GM19455 (cell line): ENCODE measurements around the gene TPM1.

Experiments used
- ATAC-seq: cut with Tn5 transposase; IDR thresholded peaks from one replicate; pipeline ENCODE4 v1.9.1; 2021; ENCODE audit not compliant: unreplicated experiment

Gene TPM1

DNA sequence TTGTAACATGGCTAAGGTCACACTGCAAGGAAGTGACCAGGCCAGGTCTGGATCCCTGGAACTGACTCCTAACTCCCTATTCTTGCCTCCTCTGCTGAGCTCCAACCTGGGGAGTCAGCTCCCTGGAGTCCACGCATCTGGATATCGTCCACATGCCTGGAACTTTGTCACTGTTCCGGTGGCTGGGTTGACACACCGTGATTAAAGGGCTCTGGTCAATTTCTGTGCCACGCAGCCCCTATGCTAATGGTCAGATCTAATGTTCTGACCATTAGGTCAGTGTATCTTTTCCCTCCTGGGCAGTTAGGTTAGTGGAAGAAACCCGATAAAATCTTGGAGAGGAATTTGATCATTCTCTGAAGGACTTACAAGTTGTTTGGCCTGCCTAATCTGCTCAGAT is 1.6 kb upstream of the TPM1 start:
- no peak for ATAC-seq

DNA sequence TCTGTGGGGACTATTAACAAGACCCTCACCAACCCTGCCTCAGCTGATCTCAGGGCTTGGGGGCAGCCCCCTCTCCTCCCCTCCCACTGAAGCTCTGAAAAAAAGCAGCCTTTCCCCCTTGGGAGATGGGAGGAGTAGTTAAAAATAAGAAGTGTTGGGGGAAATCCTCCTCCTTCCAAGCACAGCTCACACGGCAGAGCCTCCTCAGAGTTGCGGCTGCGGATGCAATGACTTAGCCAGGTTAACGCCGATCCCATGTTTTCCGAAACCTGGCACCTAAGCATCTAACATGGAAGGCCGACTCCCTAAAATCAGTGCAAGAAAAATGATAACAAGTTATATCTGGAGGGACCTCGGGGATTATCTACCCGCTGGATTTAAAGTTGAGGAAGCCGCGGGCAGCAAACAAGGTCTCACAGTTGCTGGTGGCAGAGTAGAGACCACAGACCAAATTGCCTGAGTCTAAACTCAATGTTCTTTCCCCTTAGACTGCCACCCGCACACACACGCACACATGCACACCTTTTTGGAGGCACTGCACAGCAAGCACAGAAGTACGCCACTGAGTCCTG is 1.1 kb upstream of the TPM1 start:
- no peak for ATAC-seq

DNA sequence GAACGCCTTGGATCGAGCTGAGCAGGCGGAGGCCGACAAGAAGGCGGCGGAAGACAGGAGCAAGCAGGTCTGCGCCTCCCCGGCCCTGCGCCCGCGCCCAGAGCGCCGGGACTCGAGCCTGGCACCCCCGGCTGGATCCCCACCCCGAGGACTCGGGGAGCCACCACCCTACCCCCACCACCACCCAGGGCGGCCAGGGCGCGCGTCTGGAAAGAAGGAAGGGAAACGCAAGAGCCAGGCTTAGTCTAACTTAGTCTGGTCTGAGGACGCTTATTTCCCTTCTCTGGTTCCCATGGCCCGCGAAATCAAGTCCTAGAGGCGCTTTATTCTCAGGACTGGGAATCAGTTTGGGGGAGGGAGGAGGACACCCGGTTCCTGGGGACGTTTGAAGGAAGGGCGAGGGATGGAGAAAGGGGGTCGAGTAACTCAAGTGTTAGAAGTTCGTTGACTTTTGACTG is 359 bp downstream of the TPM1 start:
- no peak for ATAC-seq

DNA sequence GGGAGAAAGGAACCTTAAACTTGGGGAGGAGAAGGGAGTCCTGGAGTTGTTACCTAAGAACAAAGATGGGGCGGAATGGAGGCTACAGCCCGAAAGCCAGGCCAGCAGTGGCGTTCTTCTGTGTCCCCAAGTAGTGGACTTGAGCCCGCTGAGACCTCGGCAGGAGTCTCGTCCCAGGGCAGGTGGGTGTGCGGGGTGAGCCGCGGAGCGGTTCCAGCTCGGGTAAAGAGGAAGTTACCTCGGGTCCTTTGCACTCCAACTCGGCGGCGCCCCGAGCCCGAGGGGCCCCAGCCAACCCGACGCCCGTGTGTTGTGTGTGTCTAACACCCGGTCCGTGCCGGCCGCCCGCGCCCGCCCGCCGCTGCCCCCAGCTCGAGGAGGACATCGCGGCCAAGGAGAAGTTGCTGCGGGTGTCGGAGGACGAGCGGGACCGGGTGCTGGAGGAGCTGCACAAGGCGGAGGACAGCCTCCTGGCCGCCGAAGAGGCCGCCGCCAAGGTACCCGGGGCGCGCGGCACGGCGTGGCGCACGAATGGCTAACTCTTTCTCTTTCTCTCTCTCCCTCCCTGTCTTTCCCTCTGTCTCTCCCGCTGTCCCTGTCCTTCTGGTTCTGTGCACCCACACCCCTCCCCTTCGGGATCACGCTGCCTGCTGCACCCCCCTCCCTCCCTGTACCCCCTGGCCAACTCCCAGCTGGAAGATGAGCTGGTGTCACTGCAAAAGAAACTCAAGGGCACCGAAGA is 959 bp downstream of the TPM1 start:
- ATAC-seq = no peak

DNA sequence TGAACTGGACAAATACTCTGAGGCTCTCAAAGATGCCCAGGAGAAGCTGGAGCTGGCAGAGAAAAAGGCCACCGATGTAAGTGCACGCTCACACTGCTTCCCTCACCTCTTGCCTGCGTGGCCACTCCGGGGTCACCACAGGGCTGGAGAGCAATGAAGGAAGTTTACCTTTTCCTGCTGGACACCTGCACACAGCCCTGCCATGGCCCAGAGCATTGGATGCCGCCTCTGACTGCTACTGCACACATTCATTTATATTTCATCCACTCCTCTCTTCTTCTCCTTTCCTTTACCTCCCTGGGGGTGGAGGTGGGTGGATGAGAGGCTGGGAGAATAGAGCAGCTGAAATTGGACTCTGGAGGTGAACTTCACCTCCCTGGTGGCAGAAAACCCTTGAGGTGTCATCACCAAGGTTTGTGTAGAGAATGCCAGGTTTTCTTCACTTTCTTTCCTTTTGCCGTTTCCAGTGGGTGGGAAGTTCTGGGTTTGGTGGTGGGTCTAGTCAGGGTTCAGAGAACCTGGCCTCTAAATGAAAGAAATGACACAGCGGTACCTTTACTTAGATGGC is 1.6 kb downstream of the TPM1 start:
- no peak for ATAC-seq

DNA sequence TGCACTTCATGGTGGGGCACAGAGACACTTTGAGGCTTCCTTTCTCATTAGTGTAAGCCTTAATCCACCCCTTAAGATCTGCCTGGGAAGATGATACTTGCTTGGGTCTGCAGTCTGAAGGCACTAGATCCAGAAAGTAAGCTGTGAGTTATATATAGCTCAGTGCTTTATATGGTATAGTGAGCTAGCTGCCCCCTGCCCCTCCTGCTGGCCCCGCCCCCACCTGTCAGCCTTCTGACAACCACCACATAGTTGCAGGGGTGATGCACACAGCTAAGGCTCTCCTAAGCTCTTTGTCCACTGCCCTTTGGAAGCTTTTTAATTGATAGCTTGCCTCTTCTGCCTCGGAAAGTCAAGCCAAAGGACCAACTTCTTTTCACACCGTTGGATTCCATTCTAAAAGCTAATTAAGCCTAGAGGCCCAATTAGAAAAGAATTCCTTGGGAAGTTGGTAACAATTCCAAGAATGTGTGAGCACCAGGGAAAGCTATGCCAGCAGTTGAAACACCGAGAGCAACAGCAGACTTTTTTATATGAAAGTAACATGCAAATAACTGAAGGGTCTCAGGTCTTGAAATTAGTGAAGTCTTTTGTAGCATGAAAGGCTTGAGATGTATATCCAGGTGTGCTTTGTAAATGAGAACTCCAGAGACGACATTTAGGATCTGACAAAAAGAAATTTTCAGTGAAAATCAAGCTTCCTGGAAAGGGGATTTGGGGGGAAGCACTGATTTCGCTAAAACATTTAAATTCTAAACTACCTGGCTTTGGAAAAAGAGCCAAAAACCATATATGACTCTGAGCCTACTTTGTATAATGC is 2.3 kb downstream of the TPM1 start:
- no peak for ATAC-seq

DNA sequence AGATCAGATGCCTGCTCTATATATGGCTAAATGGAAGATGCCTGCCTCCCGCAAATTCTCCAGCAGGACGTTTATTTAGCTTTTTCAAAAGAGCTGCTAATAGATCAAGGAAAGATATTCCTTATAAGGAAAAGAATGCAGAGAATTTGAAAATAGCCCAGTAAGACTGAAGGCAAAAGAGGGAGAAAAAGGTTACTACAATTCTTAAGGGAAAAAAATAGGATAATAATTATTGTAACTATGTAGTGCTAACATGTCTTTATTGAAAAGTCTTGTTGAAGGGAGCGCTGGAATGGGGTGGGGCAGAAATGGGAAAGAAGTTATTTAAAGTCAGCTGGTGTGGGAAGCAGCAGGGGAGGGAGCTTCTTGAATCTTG is 2.9 kb downstream of the TPM1 start:
- ATAC-seq = no peak

DNA sequence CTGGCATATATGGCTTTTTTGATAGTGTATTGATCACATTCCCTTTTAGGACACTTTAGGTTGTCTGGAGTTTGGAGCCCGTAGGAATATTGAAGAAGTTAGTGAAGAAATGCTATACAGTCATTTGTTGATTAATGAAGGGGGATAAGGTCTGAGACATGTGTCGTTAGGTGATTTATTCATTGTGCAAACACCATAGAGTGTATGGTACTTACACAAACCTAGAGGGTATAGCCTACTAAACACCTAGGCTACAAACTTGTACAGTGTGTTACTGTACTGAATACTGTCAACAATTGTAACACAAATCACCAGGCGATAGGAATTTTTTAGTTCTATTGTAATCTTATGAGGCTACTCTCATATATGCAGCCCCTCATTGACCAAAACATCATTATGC is 3.3 kb downstream of the TPM1 start:
- ATAC-seq = no peak

DNA sequence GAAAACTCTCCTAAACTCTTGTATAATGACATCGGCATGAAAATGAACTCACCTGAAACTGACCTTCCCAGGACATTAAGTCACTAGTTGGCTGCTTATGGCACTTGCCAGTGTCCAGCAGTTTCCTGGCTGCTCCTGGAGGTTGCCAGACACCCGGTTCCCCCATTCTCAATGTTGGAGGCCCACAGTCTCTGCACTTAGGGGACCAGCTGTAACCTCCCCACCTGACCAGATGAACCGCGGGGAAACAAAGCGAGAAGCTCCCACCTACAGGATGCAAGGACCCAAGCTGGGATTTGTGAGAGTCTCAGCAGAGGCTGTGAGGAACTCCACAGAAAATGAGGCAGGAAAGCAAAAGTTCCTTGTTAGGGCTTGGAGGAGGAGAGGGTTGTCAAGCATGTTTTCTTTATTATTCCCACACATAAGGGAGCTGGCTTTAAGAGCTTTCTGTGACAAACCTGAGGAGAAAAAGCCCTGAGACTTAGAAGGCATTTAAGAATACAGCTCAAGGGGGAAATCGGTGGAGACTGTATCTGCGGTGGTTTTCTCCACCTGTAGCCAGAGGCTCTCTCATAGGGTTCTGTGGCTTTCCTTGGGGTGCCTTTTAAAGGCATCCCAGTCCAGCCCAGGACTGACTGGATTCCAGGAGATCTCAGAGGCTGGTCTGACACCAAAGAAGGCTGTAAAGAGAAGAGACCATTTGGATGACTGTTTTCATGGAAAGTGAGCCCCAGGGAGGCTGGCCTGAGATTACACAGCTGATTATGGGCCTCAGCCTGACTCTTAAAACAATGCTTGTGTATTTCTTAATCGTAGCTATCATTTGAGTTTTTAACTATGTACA is 4.6 kb downstream of the TPM1 start:
- ATAC-seq = no peak

DNA sequence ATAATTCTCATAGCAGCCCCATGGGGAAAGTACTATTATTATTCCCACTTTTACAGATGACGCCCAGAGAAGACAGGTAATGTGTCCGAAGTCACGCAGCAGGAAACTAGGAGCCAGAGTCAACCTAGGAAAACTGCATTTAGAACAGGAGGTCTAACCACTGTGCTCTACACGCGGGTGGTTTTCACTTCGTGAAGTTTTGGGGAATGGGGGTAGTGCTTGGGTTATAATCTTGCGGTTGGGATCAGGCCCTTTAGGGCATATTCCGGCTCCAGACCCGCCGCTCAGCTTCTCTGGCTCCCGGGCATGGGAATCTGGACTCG is 5.2 kb downstream of the TPM1 start:
- ATAC-seq = no peak

DNA sequence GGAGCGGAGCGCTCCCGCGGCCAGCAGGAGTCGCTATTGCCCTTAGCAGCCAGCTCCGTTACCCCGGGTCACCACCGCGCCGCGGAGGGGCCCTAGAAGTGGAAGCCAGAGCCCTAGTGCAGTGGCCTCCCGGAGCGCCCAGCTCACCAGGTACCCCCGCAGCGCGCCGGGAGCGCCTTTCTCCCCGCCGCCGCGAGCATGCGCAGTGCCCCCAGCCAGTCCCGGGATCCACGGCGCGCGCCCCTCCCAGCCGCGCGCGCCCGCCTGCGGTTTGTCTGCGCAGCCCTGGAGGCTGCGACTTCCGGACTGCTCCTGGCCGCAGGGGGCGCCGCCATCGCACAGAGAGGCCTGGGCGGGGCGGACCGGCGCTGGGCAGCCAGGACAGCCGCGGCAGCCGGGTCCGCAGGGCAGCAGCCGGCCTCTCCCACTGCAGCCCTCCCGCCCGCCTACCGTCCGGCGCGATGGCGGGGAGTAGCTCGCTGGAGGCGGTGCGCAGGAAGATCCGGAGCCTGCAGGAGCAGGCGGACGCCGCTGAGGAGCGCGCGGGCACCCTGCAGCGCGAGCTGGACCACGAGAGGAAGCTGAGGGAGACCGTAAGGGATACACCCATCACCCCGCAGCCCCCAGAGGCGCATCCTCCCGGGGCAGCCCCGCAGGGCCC is 5.7 kb downstream of the TPM1 start:
- peak; percentile 91 for ATAC-seq

DNA sequence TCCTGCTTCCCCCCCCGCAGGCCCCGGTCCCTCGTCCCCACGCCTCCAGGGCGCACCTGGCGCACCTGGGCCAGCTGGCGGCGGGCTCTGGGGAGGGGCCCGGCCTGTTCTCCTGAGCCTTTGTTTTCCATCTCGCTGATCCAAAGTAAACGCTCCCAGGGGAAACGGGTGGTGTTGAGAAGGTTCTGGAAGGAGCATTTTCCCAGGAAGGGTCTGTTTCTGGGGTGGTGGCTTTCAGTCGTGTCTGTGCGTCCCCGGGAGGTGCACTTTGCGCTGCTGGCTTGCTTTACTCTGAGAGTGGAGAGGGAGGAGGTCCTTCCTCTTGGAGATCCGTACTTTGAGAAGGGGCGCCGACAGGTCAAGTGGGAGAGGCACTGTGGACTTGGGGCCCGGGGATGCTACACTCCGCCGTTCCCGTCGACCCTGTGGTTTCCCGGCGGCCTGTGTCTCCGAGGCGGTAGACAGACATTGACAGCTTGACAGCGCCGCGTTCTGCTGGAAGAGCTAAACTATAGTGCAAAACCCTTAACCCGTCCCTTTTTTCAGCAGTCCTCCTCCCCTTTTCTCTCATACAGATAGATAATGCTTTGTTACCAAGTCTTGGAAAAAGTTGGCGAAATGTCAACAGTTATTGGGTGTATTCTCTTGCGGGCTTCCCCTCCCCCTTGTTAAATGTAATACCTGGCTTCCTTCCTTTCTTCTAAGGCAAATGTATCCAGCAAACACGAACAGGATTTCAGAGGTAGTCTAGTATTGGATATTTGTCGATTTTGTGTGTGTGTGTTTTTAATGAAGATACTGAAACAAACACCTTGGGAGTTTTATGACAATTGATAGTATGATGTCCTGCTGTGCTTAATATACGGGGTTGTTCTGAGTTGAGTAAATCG is 6.5 kb downstream of the TPM1 start:
- ATAC-seq = no peak

DNA sequence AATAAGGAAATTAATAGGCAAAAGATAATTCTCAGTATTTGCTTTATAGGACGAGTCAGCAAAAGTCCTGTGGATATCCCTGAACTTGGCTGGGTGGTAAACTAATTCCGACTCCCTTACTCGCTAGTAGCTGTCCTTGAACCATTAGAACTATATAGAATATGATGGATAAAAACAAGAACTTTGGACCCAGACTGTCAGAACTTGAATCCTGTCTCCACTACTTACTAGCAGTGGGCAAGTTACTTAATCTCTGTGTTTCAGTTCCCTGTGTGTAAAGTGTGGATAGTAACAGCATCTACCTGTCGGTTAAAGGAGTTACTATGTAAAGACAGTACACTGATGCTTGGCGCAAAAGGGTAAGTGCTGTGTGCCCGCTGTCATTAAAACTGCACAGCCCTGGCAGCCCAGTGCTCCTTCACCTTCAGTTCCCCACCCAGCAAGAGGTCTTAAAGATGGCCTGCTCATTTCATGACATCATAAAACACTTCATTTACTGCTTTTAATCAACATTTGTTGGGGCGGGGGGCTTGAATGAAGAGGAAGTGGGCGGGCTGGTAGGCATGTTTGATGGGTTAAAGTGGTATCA is 7.3 kb downstream of the TPM1 start:
- no peak for ATAC-seq

DNA sequence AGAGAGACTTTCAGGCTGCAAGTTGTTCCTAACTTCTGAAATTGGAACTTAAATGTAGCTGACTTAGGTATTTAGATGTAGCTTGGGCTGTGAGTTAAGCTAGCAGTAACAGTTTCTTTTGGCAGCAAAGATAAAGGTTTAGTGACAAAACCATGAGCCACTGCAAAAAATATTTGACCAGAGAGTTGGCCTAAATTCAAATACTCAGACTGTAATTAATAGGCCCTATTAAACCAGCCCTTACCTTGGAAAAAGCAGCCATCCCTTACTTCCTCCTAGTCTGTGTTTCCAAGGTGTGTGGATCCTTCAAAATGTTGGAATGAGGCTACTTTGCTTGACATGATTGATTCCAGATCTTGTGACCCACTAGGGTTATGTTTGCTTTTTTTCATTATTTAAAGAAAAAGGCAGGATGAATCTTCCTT is 8.2 kb downstream of the TPM1 start:
- ATAC-seq = no peak

DNA sequence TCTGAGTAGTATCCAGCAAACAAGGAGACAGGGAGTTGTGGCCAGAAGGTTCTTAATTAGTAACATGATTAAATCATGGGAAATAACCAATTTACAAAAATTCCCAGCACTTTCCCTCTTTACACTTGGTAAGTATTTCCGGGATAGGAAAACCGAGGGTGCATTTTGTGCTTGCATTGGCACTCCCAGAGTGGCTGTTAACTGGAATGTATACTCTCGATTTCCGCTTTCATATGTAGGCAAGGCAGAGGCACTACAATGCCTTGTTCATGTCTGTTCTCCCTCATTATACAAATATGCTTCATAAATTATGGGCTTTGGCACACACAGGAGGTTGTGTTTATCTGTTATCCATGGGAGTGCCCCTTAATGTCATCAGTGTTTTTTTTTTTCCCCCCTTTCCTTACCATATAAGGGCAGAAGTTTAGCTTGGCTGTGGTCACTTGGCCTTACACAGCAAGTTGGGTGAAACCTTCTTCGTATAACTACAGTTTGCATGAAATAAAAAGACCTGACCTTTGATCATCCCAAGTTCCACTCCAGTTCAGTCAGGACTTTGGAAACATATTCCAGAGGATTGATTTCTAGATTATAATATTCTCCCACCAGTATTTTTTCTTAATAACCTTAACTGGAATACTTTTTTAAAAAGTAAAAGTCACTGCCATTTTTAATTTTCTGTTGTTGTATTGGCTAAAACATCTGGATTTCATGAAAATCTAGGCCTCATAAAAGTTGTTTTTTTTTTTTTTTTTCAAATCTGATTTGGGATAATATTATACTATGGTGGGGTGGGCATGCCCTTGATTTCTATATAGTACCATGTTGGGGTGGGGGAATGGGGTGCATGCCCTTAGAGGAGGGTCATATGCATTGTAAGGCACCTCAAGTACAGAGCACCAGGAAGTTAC is 8.9 kb downstream of the TPM1 start:
- ATAC-seq = no peak

DNA sequence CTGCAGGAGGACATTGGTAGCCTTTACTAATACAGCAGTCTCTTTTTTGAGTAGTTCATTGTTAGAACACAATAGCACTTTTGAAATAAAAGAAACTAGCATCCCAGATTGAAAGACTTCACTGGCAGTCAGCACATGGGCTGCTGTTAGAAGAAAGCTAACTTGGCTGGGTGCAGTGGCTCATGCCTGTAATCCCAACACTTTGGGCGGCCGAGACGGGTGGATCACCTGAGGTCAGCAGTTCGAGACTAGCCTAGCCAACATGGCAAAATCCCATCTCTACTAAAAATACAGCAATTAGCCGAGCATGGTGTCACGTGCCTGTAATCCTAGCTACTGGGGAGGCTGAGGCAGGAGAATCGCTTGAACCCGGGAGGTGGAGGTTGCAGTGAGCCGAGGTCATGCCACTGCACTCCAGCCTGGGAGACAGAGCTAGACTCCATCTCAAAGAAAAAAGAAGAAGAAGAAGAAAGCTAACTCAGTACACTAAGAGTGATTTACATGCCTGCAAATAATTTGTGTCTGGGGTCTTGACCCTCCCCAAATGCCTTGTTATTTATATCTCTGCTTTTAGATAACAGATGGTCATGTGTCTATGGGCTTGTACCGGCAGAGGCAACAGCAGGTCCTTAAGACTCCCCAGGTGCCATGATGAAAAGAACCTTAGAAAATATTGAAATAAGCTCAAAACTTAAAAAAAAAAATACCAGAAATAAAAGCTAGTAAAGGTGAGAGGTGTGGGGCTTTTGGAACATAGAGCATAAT is 9.7 kb downstream of the TPM1 start:
- no peak for ATAC-seq

DNA sequence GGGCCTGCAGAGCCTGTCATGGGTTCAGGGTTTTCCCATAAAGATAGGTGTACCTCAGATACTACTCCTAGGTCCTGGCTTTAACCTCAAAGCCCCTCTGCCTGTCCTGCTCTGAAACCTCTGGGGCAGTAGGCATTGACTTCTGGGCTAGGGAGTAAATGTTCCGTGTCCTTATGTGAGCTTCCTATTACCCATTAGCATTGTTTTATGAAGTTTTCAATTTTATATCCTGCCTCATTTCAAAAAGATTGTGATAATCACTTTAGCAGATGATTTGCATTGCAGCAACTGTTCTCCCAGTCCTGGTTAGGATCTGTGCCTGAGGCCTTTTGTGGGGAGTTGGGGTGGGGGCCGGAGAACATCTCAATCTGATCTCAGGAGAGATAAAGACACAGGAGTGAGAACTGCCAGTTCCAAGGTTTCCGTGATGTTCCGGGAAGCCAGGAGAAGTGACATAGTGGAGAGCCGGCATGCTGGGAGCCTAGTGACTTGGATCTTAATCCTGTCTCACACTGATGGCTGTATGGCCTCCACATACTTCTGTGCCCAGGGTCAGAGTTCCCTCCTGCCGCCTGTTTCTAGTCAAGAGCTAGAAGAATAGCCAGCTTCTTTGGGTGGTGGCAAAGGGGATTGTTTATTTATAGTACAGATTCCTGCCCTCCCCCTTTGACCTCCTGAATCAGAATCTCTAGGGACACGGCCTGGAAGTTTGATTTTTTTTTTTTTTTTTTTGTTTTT is 10.6 kb downstream of the TPM1 start:
- ATAC-seq = no peak
